ENCODE results near the gene IPO4. TPM values are rescaled to one million over a fixed set of nuclear protein-coding genes. Genes with fewer than 3 reads are reported as not detected.

The IPO4 gene
- total and polyA plus RNA-seq, 2 of the 8 experiments (the other 6 are each of a cell fraction or from before 2014, with no cell fraction given): 55.5 to 108 TPM

DNA sequence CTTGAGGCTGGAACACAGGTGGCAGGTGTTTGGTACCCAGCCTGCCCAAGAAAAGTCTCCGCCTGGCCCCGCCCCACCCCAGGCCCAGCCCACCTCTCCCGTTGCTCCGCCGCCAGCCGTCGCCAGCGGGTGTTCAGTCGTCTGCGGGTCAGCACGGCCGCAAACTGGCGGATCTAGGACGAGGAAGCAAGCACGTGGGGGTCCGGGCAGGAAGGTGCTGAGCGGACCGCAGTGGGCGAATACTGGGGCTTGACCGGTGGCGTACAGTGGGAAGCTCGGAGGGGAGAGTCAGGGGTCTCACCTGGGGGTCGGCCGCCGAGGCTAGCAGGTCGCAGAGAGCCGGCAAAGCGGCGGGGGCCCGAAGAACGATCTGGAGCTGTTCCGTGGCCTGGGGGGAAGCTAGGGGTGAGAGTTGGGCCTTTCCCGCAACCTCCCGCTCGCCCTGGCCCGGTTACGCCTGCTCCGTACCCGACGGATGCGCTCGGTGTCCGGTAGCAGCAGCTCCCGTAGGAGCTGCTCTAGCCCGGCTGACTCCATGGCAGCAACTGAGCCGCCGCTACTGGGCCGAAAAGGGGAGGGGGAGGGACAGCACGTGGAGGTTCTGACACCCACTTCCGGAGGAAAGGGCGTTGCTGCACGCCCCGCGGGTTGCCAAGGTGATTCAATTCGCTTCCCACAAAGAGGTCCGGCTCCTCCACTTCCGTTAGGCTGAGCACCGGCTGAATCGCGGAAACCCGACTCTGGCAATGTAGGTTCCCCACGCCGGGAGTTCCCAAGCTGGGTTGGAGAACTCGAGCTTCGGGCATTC lies at the start of gene IPO4 (continued):
- TF ChIP-seq RAD21 (IDR thresholded peaks at IDR 0.05 in 1 of 2, conservative IDR thresholded peaks at IDR 0.05 in 1 of 2; ENCODE audit: low read depth in 2 of 2, low read length in 2 of 2) (peak; percentile 24 to 37; a peak in 2 of 4 replicates), HDAC6 (IDR thresholded peaks at IDR 0.05; ENCODE audit: low read depth, low read length) (no peak), SP1 (IDR thresholded peaks at IDR 0.05; ENCODE audit: low read depth, low read length) (peak; percentile 93), CTBP2 (IDR thresholded peaks at IDR 0.05; ENCODE audit: borderline replicate concordance, insufficient read depth, insufficient read length, low read length) (peak; percentile 83), TCF12 (IDR thresholded peaks at IDR 0.05; ENCODE audit: low read depth, low read length) (peak; percentile 74; the same call in 1 of the 2 replicates), PHF8 (conservative IDR thresholded peaks at IDR 0.05; ENCODE audit: low read depth, low read length) (peak; percentile 86), CBX5 (IDR thresholded peaks at IDR 0.05; ENCODE audit: low read depth, low read length) (no peak), YY1 (IDR thresholded peaks at IDR 0.05; ENCODE audit: low read depth, low read length) (peak; percentile 80; the same call in 1 of the 2 replicates), JUND (IDR thresholded peaks at IDR 0.05; ENCODE audit: low read length) (peak; percentile 53; the same call in 1 of the 2 replicates), ZNF274 (IDR thresholded peaks at IDR 0.05; ENCODE audit: borderline replicate concordance, extremely low read depth, low read length) (no peak), GTF2F1 (IDR thresholded peaks at IDR 0.05; ENCODE audit: borderline replicate concordance, low read depth, low read length) (0 out of 2 replicates have a peak, but pooled peaks have one; percentile 61), MAFK (IDR thresholded peaks at IDR 0.05; ENCODE audit: low read depth, low read length) (no peak), CBX8 (IDR thresholded peaks at IDR 0.05; ENCODE audit: borderline replicate concordance, low read depth, low read length) (no peak), POLR2A (IDR thresholded peaks at IDR 0.05; ENCODE audit: control extremely low read depth in 1 of 2, low read depth in 2 of 2, low read length in 2 of 2) (peak in 1 of 2 experiments; percentile 91; a peak in 2 of 3 replicates), RXRA (IDR thresholded peaks at IDR 0.05; ENCODE audit: insufficient read depth, low read depth, low read length) (0 out of 2 replicates have a peak, but pooled peaks have one; percentile 33), MAX (IDR thresholded peaks at IDR 0.05) (peak; percentile 99), TAF7 (optimal IDR thresholded peaks at IDR 0.05; ENCODE audit: borderline replicate concordance, low read depth, low read length) (peak; percentile 82), ASH2L (IDR thresholded peaks at IDR 0.05; ENCODE audit: low read length) (peak; percentile 88)
- TF ChIP-seq, protein P1, sequence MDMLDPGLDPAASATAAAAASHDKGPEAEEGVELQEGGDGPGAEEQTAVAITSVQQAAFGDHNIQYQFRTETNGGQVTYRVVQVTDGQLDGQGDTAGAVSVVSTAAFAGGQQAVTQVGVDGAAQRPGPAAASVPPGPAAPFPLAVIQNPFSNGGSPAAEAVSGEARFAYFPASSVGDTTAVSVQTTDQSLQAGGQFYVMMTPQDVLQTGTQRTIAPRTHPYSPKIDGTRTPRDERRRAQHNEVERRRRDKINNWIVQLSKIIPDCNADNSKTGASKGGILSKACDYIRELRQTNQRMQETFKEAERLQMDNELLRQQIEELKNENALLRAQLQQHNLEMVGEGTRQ (IDR thresholded peaks at IDR 0.05; ENCODE audit: low read length): peak; percentile 64
- TF ChIP-seq, protein P2, sequence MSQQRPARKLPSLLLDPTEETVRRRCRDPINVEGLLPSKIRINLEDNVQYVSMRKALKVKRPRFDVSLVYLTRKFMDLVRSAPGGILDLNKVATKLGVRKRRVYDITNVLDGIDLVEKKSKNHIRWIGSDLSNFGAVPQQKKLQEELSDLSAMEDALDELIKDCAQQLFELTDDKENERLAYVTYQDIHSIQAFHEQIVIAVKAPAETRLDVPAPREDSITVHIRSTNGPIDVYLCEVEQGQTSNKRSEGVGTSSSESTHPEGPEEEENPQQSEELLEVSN (IDR thresholded peaks at IDR 0.05): peak; percentile 42; the same call in 1 of the 2 replicates
- TF ChIP-seq, protein P3, sequence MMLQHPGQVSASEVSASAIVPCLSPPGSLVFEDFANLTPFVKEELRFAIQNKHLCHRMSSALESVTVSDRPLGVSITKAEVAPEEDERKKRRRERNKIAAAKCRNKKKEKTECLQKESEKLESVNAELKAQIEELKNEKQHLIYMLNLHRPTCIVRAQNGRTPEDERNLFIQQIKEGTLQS (IDR thresholded peaks at IDR 0.05; ENCODE audit: insufficient read depth, low read depth, low read length): no peak

All from H1 (cell line).